ENCODE measurements around the gene SIN3B.

DNA sequence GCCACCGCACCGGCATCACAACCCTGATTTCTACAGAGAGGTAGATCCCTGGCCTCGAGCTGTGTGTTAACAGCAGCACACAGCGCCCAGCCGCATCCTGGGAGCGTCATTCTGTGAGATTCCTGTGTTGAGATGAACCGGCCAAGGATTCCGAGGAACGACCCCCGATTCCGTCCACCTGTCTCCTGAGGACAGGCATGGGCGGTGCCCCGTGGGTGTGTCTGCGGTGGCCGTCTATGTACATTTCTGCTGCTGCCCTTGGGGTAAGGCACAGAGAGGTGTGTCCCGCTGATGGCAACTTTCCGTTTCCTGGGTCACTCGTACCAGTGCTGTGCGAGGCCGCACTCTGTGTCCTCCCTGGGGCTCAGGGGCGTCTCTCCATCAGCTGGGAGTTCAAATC lies 43.5 kb downstream of the SIN3B start:
- TF ChIP-seq HNRNPUL1 (IDR thresholded peaks at IDR 0.05; ENCODE audit: low read length) (no peak), BRF1 (IDR thresholded peaks at IDR 0.05; ENCODE audit: borderline replicate concordance, extremely low read depth, insufficient read length) (no peak), EP300 (IDR thresholded peaks at IDR 0.05; ENCODE audit: low read length) (no peak), LEF1 (IDR thresholded peaks at IDR 0.05) (no peak), SMC3 (conservative IDR thresholded peaks at IDR 0.05; ENCODE audit: insufficient read depth, low read depth, low read length) (no peak), FOXA1 (IDR thresholded peaks at IDR 0.05; ENCODE audit: borderline replicate concordance) (no peak), ZBTB8A (IDR thresholded peaks at IDR 0.05; ENCODE audit: partially characterized antibody) (no peak)
- TF ChIP-seq, protein P1, sequence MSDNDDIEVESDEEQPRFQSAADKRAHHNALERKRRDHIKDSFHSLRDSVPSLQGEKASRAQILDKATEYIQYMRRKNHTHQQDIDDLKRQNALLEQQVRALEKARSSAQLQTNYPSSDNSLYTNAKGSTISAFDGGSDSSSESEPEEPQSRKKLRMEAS (CRISPR knock-in tag; IDR thresholded peaks at IDR 0.05) = no peak
